Measurements from ENCODE around the gene CAP2. TPM values are rescaled to one million over a fixed set of nuclear protein-coding genes. Genes with fewer than 3 reads are reported as not detected.
"Not testable (repeated sequence)": the region's sequence is repeated elsewhere in the genome, so short reads cannot be mapped to it uniquely, and the experiment has no call there.

CAP2 gene
- total and polyA plus RNA-seq, 7 experiments from 2014 or later: not detected

- H3K27me3 Mint-ChIP-seq: peaks cover 0 to 28% (median 6%) of the 10 kb centered on the region in 5 donors
- H3K9me3 ChIP-seq (ENCODE audit: control insufficient read depth in 2 of 3, low read length in 3 of 3): peaks cover 0 to 9% (median 0%) of the 10 kb centered on the region in 3 experiments
- peak overlapping the region; percentile 45 to 86 (median 80) for H3K4me3 Mint-ChIP-seq
- H3K27me3 ChIP-seq (ENCODE audit: control insufficient read depth in 2 of 2, insufficient read depth in 2 of 2, low read length in 2 of 2): no peaks in the 10 kb centered on the region
- intact Hi-C loops (cut with micrococcal nuclease): loop anchor here (5.0 to 10.0 kb wide), 4 partner anchors 298 to 924 kb away; partner anchors contain the start of genes KDM1B (in 1 of the 2), RBM24 (in 1 of the 2), RNF144B (in 1 of the 2) and TPMT (in 1 of the 2)
- no peak overlapping the region for H3K27ac ChIP-seq (ENCODE audit: low read depth, low read length)
- peak overlapping the region; percentile 39 for H3K4me3 ChIP-seq (ENCODE audit: low read length)
- ATAC-seq: peak; percentile 80
- H3K4me1 ChIP-seq (ENCODE audit: control insufficient read depth in 2 of 2, insufficient read depth in 2 of 2, low read length in 2 of 2): no peaks in the 10 kb centered on the region
- peak in 6 of 9 donors; percentile 14 to 38 (median 32) for DNase-seq
- no peaks in the 10 kb centered on the region for H3K36me3 ChIP-seq (ENCODE audit: control insufficient read depth in 2 of 3, insufficient read depth in 3 of 3, low read length in 3 of 3)
- H3K9me3 Mint-ChIP-seq: peaks cover 0 to 14% (median 8%) of the 10 kb centered on the region in 11 donors
- ChIA-PET POLR2A (interaction anchor here (1.0 kb wide), 1 partner anchor 21 kb away, joined by 3 read pairs; no protein-coding TSS in a partner anchor), CTCF (interaction anchor here (1.1 to 1.9 kb wide), 3 partner anchors 20 to 224 kb away, joined by 3 to 6 read pairs (median 3); no protein-coding TSS in a partner anchor)
- peaks cover 0 to 4% (median 0%) of the 10 kb centered on the region in 5 donors for H3K36me3 Mint-ChIP-seq
- H3K4me1 Mint-ChIP-seq: peaks cover 4 to 14% (median 9%) of the 10 kb centered on the region in 7 donors
- peak overlapping the region in 2 of 9 donors; percentile 45 to 56 for H3K27ac Mint-ChIP-seq
Observed at GRCh38 chr6:17580518-17581048, 187.2 kb downstream of the CAP2 start.

- peak overlapping the region in 2 of 9 donors; percentile 2 to 45 for H3K27ac Mint-ChIP-seq
- H3K4me3 Mint-ChIP-seq: peak overlapping the region in 9 of 10 donors; percentile 49 to 80 (median 68)
- H3K9me3 Mint-ChIP-seq: peaks cover 0 to 14% (median 8%) of the 10 kb centered on the region in 11 donors
- peak in 2 of 9 donors; percentile 19 to 22 for DNase-seq
- H3K36me3 ChIP-seq (ENCODE audit: control insufficient read depth in 2 of 3, insufficient read depth in 3 of 3, low read length in 3 of 3); H3K9me3 ChIP-seq (ENCODE audit: control insufficient read depth in 2 of 3, low read length in 3 of 3); H3K36me3 Mint-ChIP-seq; H3K27me3 ChIP-seq (ENCODE audit: control insufficient read depth in 2 of 2, insufficient read depth in 2 of 2, low read length in 2 of 2); H3K27ac ChIP-seq (ENCODE audit: low read depth, low read length); POLR2A ChIA-PET; ATAC-seq; H3K4me3 ChIP-seq (ENCODE audit: low read length); H3K4me1 ChIP-seq (ENCODE audit: control insufficient read depth in 2 of 2, insufficient read depth in 2 of 2, low read length in 2 of 2): not testable (repeated sequence)
- CTCF ChIA-PET: interaction anchor here (0.7 to 1.9 kb wide), 4 partner anchors 20 to 223 kb away, joined by 3 to 6 read pairs (median 3); no protein-coding TSS in a partner anchor
- intact Hi-C loops (cut with micrococcal nuclease): loop anchor here (5.0 to 10.0 kb wide), 4 partner anchors 299 to 924 kb away; partner anchors contain the start of genes KDM1B (in 1 of the 2), RBM24 (in 1 of the 2), RNF144B (in 1 of the 2) and TPMT (in 1 of the 2)
- peaks cover 4 to 14% (median 9%) of the 10 kb centered on the region in 7 donors for H3K4me1 Mint-ChIP-seq
- H3K27me3 Mint-ChIP-seq: peaks cover 0 to 28% (median 6%) of the 10 kb centered on the region in 5 donors
Observed at GRCh38 chr6:17581282-17581681, 187.9 kb downstream of the CAP2 start.

GRCh38 chr6:17583811-17584210, 190.4 kb downstream of the CAP2 start:
- Mint-ChIP-seq H3K9me3 (no peaks in the 10 kb centered on the region), H3K36me3 (peaks cover 0 to 4% (median 0%) of the 10 kb centered on the region in 5 donors), H3K4me3 (peak overlapping the region in 3 of 10 donors; percentile 1 to 46 (median 8)), H3K4me1 (peaks cover 5 to 15% (median 9%) of the 10 kb centered on the region in 7 donors), H3K27me3 (peaks cover 0 to 17% (median 0%) of the 10 kb centered on the region in 5 donors), H3K27ac (peak overlapping the region in 7 of 9 donors; percentile 12 to 90 (median 47))
- Histone ChIP-seq H3K9me3 (ENCODE audit: control insufficient read depth in 2 of 3, low read length in 3 of 3) (no peaks in the 10 kb centered on the region), H3K4me1 (ENCODE audit: control insufficient read depth in 2 of 2, insufficient read depth in 2 of 2, low read length in 2 of 2) (peaks cover 0 to under 1% of the 10 kb centered on the region in 2 donors), H3K27ac (ENCODE audit: low read depth, low read length) (no peak overlapping the region), H3K36me3 (ENCODE audit: control insufficient read depth in 2 of 3, insufficient read depth in 3 of 3, low read length in 3 of 3) (no peaks in the 10 kb centered on the region), H3K4me3 (ENCODE audit: low read length) (no peak overlapping the region), H3K27me3 (ENCODE audit: control insufficient read depth in 2 of 2, insufficient read depth in 2 of 2, low read length in 2 of 2) (no peaks in the 10 kb centered on the region)
- ATAC-seq: no peak
- no peak for DNase-seq
- POLR2A ChIA-PET: interaction anchor here (0.6 kb wide), 1 partner anchor 59 kb away, joined by 5 read pairs; no protein-coding TSS in a partner anchor
- CTCF ChIA-PET: interaction anchor here (0.5 to 3.9 kb wide), 17 partner anchors 10 to 429 kb away, joined by 3 to 40 read pairs (median 3); partner anchors contain the start of gene FAM8A1
- intact Hi-C loops (cut with micrococcal nuclease): loop anchor here (1.0 to 10.0 kb wide), 14 partner anchors 16 to 1251 kb away; partner anchors contain the start of genes RBM24 (in 2 of the 2), FAM8A1 (in 1 of the 2), KDM1B (in 1 of the 2) and NHLRC1 (in 1 of the 2)

DNA sequence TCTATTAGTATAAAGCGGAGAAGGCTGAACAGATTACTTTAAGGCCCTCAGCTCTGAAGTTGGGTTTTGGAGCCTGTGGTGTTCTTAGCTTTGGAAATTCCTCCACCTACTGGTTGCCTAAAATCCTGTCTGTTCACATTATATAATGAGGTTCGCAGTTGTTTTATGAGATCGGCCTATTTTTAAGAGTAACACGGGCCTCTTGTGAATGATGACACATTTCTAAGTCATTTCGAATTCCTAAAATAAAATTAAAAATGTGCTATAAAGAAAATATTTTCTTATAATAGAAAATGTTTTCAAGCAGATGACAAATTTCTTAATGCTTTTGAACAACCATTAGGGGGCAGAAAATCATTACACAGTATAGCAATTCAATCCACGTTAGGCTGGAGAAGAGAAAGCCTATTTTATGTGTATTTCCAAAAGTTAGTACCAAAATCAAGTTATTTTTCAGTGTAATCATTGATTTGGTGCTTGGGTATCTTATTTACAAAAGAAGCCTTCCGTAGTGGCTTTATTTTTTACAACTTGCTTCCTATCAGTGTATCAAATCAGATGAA, 190.9 kb downstream of the CAP2 start:
- peak overlapping the region in 3 of 10 donors; percentile 1 to 46 (median 8) for H3K4me3 Mint-ChIP-seq
- peak; percentile 74 for ATAC-seq

DNA sequence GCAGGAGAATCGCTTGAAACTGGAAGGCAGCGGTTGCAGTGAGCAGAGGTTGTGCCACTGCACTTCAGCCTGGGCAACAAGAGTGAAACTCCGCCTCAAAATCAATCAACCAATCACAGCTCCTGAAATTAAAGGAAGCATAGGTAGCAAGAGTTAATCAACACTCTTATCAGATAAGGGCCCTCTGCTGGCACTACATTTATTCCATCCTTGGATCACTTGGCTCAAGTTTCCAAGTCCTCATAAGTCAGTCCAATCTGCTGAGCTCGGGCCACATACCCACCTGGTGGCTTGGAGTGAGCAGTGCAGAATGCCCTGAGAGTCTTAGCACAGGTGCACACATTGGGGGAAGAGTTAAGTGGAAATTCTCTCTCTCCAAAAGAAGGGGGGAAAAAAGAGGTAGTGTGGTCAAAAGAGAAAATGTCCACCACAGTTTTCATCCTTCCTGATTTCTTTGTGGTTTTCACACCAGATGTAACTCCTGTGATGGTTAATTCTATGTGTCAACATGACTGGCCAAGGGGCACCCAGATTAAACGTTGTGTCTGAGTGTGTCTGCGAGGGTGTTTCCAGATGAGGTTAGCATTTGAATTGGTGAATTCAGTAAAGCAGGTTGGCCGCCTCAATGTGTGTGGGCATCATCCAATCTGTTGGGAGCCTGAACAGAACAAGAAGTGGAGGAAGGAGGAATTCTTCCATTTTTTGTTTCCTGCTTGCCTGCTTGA, 192.5 kb downstream of the CAP2 start:
- DNase-seq (peak in 1 of 9 donors; percentile 9), ATAC-seq (peak; percentile 18)
- Histone ChIP-seq H3K27me3 (ENCODE audit: control insufficient read depth in 2 of 2, insufficient read depth in 2 of 2, low read length in 2 of 2) (no peaks in the 10 kb centered on the region), H3K36me3 (ENCODE audit: control insufficient read depth in 2 of 3, insufficient read depth in 3 of 3, low read length in 3 of 3) (no peaks in the 10 kb centered on the region), H3K9me3 (ENCODE audit: control insufficient read depth in 2 of 3, low read length in 3 of 3) (no peaks in the 10 kb centered on the region), H3K27ac (ENCODE audit: low read depth, low read length) (no peak overlapping the region), H3K4me1 (ENCODE audit: control insufficient read depth in 2 of 2, insufficient read depth in 2 of 2, low read length in 2 of 2) (peaks cover 0 to 18% of the 10 kb centered on the region in 2 donors), H3K4me3 (ENCODE audit: low read length) (no peak overlapping the region)
- H3K27me3 Mint-ChIP-seq: peaks cover 0 to 13% (median 0%) of the 10 kb centered on the region in 5 donors
- no peak overlapping the region for H3K4me3 Mint-ChIP-seq
- no peaks in the 10 kb centered on the region for H3K9me3 Mint-ChIP-seq
- H3K27ac Mint-ChIP-seq: peak overlapping the region in 1 of 9 donors; percentile 44
- intact Hi-C loops (cut with micrococcal nuclease): loop anchor here (2.0 to 10.0 kb wide), 3 partner anchors 799 to 1253 kb away; partner anchors contain the start of gene RNF144B (in 1 of the 2)
- peaks cover 0 to 4% (median 0%) of the 10 kb centered on the region in 5 donors for H3K36me3 Mint-ChIP-seq
- CTCF ChIA-PET: interaction anchor here (1.1 to 3.9 kb wide), 4 partner anchors 10 to 218 kb away, joined by 3 to 40 read pairs (median 9); partner anchors contain the start of gene FAM8A1
- POLR2A ChIA-PET: interaction anchor here (1.4 kb wide), 1 partner anchor 14 kb away, joined by 5 read pairs; the partner anchor contains the start of gene FAM8A1
- peaks cover 13 to 29% (median 22%) of the 10 kb centered on the region in 7 donors for H3K4me1 Mint-ChIP-seq

More for the DNA sequence above, 190.9 kb downstream of the CAP2 start:
- Histone ChIP-seq H3K27ac (ENCODE audit: low read depth, low read length) (no peak overlapping the region), H3K9me3 (ENCODE audit: control insufficient read depth in 2 of 3, low read length in 3 of 3) (no peaks in the 10 kb centered on the region), H3K4me3 (ENCODE audit: low read length) (no peak overlapping the region), H3K27me3 (ENCODE audit: control insufficient read depth in 2 of 2, insufficient read depth in 2 of 2, low read length in 2 of 2) (no peaks in the 10 kb centered on the region), H3K36me3 (ENCODE audit: control insufficient read depth in 2 of 3, insufficient read depth in 3 of 3, low read length in 3 of 3) (no peaks in the 10 kb centered on the region), H3K4me1 (ENCODE audit: control insufficient read depth in 2 of 2, insufficient read depth in 2 of 2, low read length in 2 of 2) (peaks cover 0 to 5% of the 10 kb centered on the region in 2 donors)
- H3K36me3 Mint-ChIP-seq: peaks cover 0 to 4% (median 0%) of the 10 kb centered on the region in 5 donors
- H3K27ac Mint-ChIP-seq: peak overlapping the region in 7 of 9 donors; percentile 12 to 90 (median 47)
- ChIA-PET CTCF (interaction anchor here (0.5 to 3.9 kb wide), 17 partner anchors 10 to 430 kb away, joined by 3 to 40 read pairs (median 3); partner anchors contain the start of gene FAM8A1), POLR2A (interaction anchor here (0.6 to 1.4 kb wide), 2 partner anchors 16 to 59 kb away, joined by 5 read pairs; partner anchors contain the start of gene FAM8A1)
- H3K9me3 Mint-ChIP-seq: no peaks in the 10 kb centered on the region
- H3K4me1 Mint-ChIP-seq: peaks cover 10 to 21% (median 12%) of the 10 kb centered on the region in 7 donors
- peaks cover 0 to 17% (median 0%) of the 10 kb centered on the region in 5 donors for H3K27me3 Mint-ChIP-seq
- peak in 7 of 9 donors; percentile 36 to 67 (median 54) for DNase-seq
- intact Hi-C loops (cut with micrococcal nuclease): loop anchor here (1.0 to 10.0 kb wide), 14 partner anchors 16 to 1252 kb away; partner anchors contain the start of genes RBM24 (in 2 of the 2), FAM8A1 (in 1 of the 2), KDM1B (in 1 of the 2) and NHLRC1 (in 1 of the 2)

Measured in naive thymus-derived CD4-positive, alpha-beta T cell (primary cell).